Measurements from ENCODE around the gene CHFR.
"Not testable (repeated sequence)": the region's sequence is repeated elsewhere in the genome, so short reads cannot be mapped to it uniquely, and the experiment has no call there.

Gene CHFR

GRCh38 chr12:132861558-132861957, 25.8 kb downstream of the CHFR start:
- Histone ChIP-seq H4K20me1 (ENCODE audit: insufficient read depth) (no peaks in the 10 kb centered on the region), H3K4me3 (IDR thresholded peaks at IDR 0.05; ENCODE audit: insufficient read depth, low read depth, low read length) (no peak overlapping the region), H3K4me2 (no peak overlapping the region), H3K27me3 (ENCODE audit: insufficient read depth, low read depth) (no peaks in the 10 kb centered on the region), H2AFZ (ENCODE audit: low read depth) (no peak overlapping the region), H3K79me2 (ENCODE audit: insufficient read depth, low read depth) (no peaks in the 10 kb centered on the region), H3K36me3 (ENCODE audit: insufficient read depth) (no peaks in the 10 kb centered on the region), H3K4me1 (ENCODE audit: low read depth, poor library complexity, severe bottlenecking) (no peaks in the 10 kb centered on the region), H3K27ac (no peak overlapping the region), H3K9ac (no peak overlapping the region)
- TF ChIP-seq CTCF (conservative IDR thresholded peaks at IDR 0.05; ENCODE audit: low read depth, low read length): no peak

GRCh38 chr12:132858718-132859266, 28.6 kb downstream of the CHFR start:
- no peak overlapping the region for H3K4me2 ChIP-seq
- H3K27ac ChIP-seq: no peak overlapping the region
- no peaks in the 10 kb centered on the region for H3K36me3 ChIP-seq (ENCODE audit: insufficient read depth)
- H3K79me2 ChIP-seq (ENCODE audit: insufficient read depth, low read depth): no peaks in the 10 kb centered on the region
- no peak overlapping the region for H3K9ac ChIP-seq
- no peak for TF ChIP-seq CTCF (conservative IDR thresholded peaks at IDR 0.05; ENCODE audit: low read depth, low read length)
- H3K4me1 ChIP-seq (ENCODE audit: low read depth, poor library complexity, severe bottlenecking): no peaks in the 10 kb centered on the region
- H2AFZ ChIP-seq (ENCODE audit: low read depth): no peak overlapping the region
- H4K20me1 ChIP-seq (ENCODE audit: insufficient read depth): no peaks in the 10 kb centered on the region
- H3K27me3 ChIP-seq (ENCODE audit: insufficient read depth, low read depth): no peaks in the 10 kb centered on the region
- H3K4me3 ChIP-seq (IDR thresholded peaks at IDR 0.05; ENCODE audit: insufficient read depth, low read depth, low read length): no peak overlapping the region

- not testable (repeated sequence) for H3K4me2 ChIP-seq; H3K27ac ChIP-seq; H4K20me1 ChIP-seq (ENCODE audit: insufficient read depth); H3K9ac ChIP-seq; H3K36me3 ChIP-seq (ENCODE audit: insufficient read depth); H3K27me3 ChIP-seq (ENCODE audit: insufficient read depth, low read depth); H2AFZ ChIP-seq (ENCODE audit: low read depth); H3K79me2 ChIP-seq (ENCODE audit: insufficient read depth, low read depth); H3K4me1 ChIP-seq (ENCODE audit: low read depth, poor library complexity, severe bottlenecking); H3K4me3 ChIP-seq (IDR thresholded peaks at IDR 0.05; ENCODE audit: insufficient read depth, low read depth, low read length)
Observed at GRCh38 chr12:132857019-132857418, 30.4 kb downstream of the CHFR start.

- no peaks in the 10 kb centered on the region for H4K20me1 ChIP-seq (ENCODE audit: insufficient read depth)
- H2AFZ ChIP-seq (ENCODE audit: low read depth): no peak overlapping the region
- TF ChIP-seq CTCF (conservative IDR thresholded peaks at IDR 0.05; ENCODE audit: low read depth, low read length): no peak
- H3K9ac ChIP-seq: no peak overlapping the region
- H3K4me3 ChIP-seq (IDR thresholded peaks at IDR 0.05; ENCODE audit: insufficient read depth, low read depth, low read length): no peak overlapping the region
- no peak overlapping the region for H3K4me2 ChIP-seq
- H3K79me2 ChIP-seq (ENCODE audit: insufficient read depth, low read depth): no peaks in the 10 kb centered on the region
- H3K27ac ChIP-seq: no peak overlapping the region
- no peaks in the 10 kb centered on the region for H3K27me3 ChIP-seq (ENCODE audit: insufficient read depth, low read depth)
- H3K4me1 ChIP-seq (ENCODE audit: low read depth, poor library complexity, severe bottlenecking): no peaks in the 10 kb centered on the region
- no peaks in the 10 kb centered on the region for H3K36me3 ChIP-seq (ENCODE audit: insufficient read depth)
Observed at GRCh38 chr12:132856581-132856980, 30.8 kb downstream of the CHFR start.

GRCh38 chr12:132855211-132855610, 32.2 kb downstream of the CHFR start:
- H3K4me2 ChIP-seq; H4K20me1 ChIP-seq (ENCODE audit: insufficient read depth); H3K27ac ChIP-seq; H3K9ac ChIP-seq; H3K27me3 ChIP-seq (ENCODE audit: insufficient read depth, low read depth); H3K79me2 ChIP-seq (ENCODE audit: insufficient read depth, low read depth); H3K36me3 ChIP-seq (ENCODE audit: insufficient read depth); H2AFZ ChIP-seq (ENCODE audit: low read depth); H3K4me1 ChIP-seq (ENCODE audit: low read depth, poor library complexity, severe bottlenecking); H3K4me3 ChIP-seq (IDR thresholded peaks at IDR 0.05; ENCODE audit: insufficient read depth, low read depth, low read length): not testable (repeated sequence)
